Upper lobe of left lung (tissue), 4 donors: ENCODE measurements around the gene FRAS1.

Experiments
- CTCF ChIP-seq, 6 experiments: fragments of 450-650 bp in 4 of 6; fragments of 200-600 bp in 2 of 6; sonication (generic) in 2 of 6; IDR thresholded peaks; one replicate each; pipeline ENCODE4 v1.5.1; 2016 to 2019; ENCODE audit warnings: antibody characterized with exemption in 6 of 6
- EP300 ChIP-seq, 4 donors: sonication (generic); formaldehyde crosslinking; IDR thresholded peaks; one replicate each; pipeline ENCODE4 v1.5.1; 2017; ENCODE audit warnings: antibody characterized with exemption in 4 of 4, control low read depth in 2 of 4
- POLR2A ChIP-seq, 4 donors: fragments of 450-650 bp; IDR thresholded peaks; one replicate each; pipeline ENCODE4 v1.5.1; 2016 to 2017; ENCODE audit warnings: antibody characterized with exemption in 4 of 4, mild to moderate bottlenecking in 2 of 4
- POLR2AphosphoS5 ChIP-seq, 2 donors: sonication (generic); formaldehyde crosslinking; IDR thresholded peaks; one replicate each; pipeline ENCODE4 v1.5.1; 2017; ENCODE audit warnings: antibody characterized with exemption in 2 of 2

GRCh38 chr4:78519962-78520361 lies 462.8 kb downstream of the FRAS1 start:
- TF ChIP-seq CTCF (IDR thresholded peaks at IDR 0.05) (no peak), POLR2AphosphoS5 (IDR thresholded peaks at IDR 0.05) (no peak), POLR2A (IDR thresholded peaks at IDR 0.05) (no peak), EP300 (IDR thresholded peaks at IDR 0.05) (no peak)
